ENCODE data around the gene ZNF653.
"Not testable (repeated sequence)": the region's sequence is repeated elsewhere in the genome, so short reads cannot be mapped to it uniquely, and the experiment has no call there.

ZNF653 gene

GRCh38 chr19:11480715-11481533, 24.7 kb downstream of the ZNF653 start, which contains the start of gene ELAVL3:
Gene ELAVL3 (minus strand): TSS chr19:11481046. CDS start chr19:11480608, 438 bp downstream.
- DNase-seq = no peak

GRCh38 chr19:11479898-11480714, 25.5 kb downstream of the ZNF653 start:
- DNase-seq = no peak

- DNase-seq = no peak
Observed at GRCh38 chr19:11479090-11479897, 26.3 kb downstream of the ZNF653 start.

- no peak for DNase-seq
Observed at GRCh38 chr19:11478167-11479089, 27.2 kb downstream of the ZNF653 start.

GRCh38 chr19:11475861-11476260, 29.8 kb downstream of the ZNF653 start:
- DNase-seq = no peak

GRCh38 chr19:11475343-11475742, 30.3 kb downstream of the ZNF653 start:
- DNase-seq = not testable (repeated sequence)

GRCh38 chr19:11473725-11474124, 31.9 kb downstream of the ZNF653 start:
- no peak for DNase-seq

- not testable (repeated sequence) for DNase-seq
Observed at GRCh38 chr19:11468266-11468845, 37.3 kb downstream of the ZNF653 start.

GRCh38 chr19:11465600-11465999, 40.0 kb downstream of the ZNF653 start:
- DNase-seq = no peak

GRCh38 chr19:11464333-11465265, 41.0 kb downstream of the ZNF653 start:
- DNase-seq = no peak

GRCh38 chr19:11463391-11463790, 42.2 kb downstream of the ZNF653 start:
- DNase-seq = no peak

GRCh38 chr19:11461453-11461852, 44.2 kb downstream of the ZNF653 start:
- no peak for DNase-seq

GRCh38 chr19:11460207-11460606, 45.4 kb downstream of the ZNF653 start:
- DNase-seq = peak; percentile 24

- not testable (repeated sequence) for DNase-seq
Observed at GRCh38 chr19:11458912-11459311, 46.7 kb downstream of the ZNF653 start.

GRCh38 chr19:11458236-11458900, 47.3 kb downstream of the ZNF653 start:
- no peak for DNase-seq

- DNase-seq = no peak
Observed at GRCh38 chr19:11457831-11458230, 47.8 kb downstream of the ZNF653 start.

GRCh38 chr19:11457115-11457514, 48.5 kb downstream of the ZNF653 start:
- no peak for DNase-seq

GRCh38 chr19:11456659-11457058, 49.0 kb downstream of the ZNF653 start:
- DNase-seq = no peak

GRCh38 chr19:11455233-11455554, 50.4 kb downstream of the ZNF653 start:
- not testable (repeated sequence) for DNase-seq
